ENCODE data around the gene MTARC2.

DNA sequence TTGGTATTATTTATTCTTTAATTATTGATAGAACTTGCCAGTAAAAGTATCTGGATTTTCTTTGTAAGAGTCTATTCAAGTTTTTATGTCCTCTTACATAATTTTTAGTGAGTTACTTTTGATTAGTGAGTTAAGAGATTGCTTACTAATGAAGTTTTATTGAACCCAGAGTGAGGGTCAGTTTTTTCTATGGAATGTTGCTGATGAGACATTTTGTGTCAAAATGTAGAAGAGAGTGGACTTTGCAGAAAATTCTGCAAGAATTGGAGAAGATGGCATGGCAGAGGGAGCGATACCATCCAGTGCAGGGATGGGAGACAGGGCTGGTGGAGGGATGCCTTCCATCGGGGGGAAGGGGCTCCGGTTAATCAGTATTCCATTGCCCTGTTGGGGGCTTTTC is 11.0 kb downstream of the MTARC2 start:
- TF ChIP-seq, protein P1, sequence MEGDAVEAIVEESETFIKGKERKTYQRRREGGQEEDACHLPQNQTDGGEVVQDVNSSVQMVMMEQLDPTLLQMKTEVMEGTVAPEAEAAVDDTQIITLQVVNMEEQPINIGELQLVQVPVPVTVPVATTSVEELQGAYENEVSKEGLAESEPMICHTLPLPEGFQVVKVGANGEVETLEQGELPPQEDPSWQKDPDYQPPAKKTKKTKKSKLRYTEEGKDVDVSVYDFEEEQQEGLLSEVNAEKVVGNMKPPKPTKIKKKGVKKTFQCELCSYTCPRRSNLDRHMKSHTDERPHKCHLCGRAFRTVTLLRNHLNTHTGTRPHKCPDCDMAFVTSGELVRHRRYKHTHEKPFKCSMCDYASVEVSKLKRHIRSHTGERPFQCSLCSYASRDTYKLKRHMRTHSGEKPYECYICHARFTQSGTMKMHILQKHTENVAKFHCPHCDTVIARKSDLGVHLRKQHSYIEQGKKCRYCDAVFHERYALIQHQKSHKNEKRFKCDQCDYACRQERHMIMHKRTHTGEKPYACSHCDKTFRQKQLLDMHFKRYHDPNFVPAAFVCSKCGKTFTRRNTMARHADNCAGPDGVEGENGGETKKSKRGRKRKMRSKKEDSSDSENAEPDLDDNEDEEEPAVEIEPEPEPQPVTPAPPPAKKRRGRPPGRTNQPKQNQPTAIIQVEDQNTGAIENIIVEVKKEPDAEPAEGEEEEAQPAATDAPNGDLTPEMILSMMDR (conservative IDR thresholded peaks at IDR 0.05; ENCODE audit: low read depth, low read length) = no peak
- no peak for TF ChIP-seq EZH2 (IDR thresholded peaks at IDR 0.05; ENCODE audit: borderline replicate concordance, low read depth, low read length, poor library complexity, severe bottlenecking)
